ENCODE data around the gene MSH5. TPM values are rescaled to one million over a fixed set of nuclear protein-coding genes. Genes with fewer than 3 reads are reported as not detected.

MSH5 gene
- total RNA-seq, 1 experiment from 2014 or later: 58.4 TPM

DNA sequence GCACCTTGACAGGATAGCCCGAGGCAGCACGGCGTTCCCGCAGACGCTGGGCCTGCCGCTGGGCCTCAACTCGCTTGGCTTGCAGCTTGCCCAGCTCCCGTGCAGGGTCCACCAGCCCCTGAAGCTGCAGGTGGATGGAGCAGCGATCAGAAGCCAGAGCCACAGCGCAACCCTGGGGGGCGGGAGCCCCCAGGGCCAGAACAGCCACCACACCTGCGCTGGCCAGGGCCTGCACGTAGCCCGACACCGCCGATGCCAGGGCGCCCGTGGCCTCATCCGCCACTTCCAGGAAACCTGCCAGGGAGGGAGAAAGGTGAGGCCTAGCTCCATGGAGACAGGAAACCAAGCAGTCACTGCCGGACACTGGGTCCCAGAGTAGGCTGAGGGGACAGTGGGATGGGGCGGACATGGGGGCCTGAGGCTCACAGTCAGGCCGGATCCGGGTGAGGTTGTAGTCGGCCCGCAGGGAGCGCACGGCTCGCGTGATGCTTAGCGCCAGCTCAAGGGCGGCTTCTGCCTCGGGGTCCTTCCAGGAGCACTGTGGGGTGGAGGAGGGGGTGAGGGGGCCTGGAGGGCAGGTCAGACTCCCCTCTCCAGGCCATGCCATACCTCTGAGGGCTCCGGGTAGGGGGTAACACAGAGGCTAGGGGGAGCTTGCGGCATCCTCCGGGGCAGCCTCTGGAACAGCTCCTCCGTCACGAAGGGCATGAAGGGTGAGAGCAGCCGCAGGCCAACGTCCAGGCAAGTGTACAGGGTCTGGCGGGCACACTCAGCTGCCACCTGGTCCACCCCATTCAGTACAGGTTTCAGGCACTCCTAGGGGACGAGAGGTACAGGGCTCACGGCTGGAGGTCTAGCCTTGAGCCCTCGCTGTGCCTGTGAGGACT is 39.4 kb downstream of the MSH5 start:
- DNase-seq: no peak
- Histone ChIP-seq H3K4me3 (ENCODE audit: low read length) (no peak overlapping the region), H3K36me3 (ENCODE audit: insufficient read depth, low read length) (peaks cover 13% of the 10 kb centered on the region; the same call in 1 of the 2 replicates), H4K20me1 (ENCODE audit: insufficient read depth, low read depth, low read length) (no peaks in the 10 kb centered on the region), H3K4me2 (ENCODE audit: low read depth, low read length, poor library complexity, severe bottlenecking) (no peak overlapping the region), H3K27me3 (ENCODE audit: low read length) (no peaks in the 10 kb centered on the region), H3K79me2 (ENCODE audit: low read length) (no peaks in the 10 kb centered on the region), H3K9me3 (ENCODE audit: low read length) (no peaks in the 10 kb centered on the region), H3K4me1 (ENCODE audit: low read length) (peaks cover 14% of the 10 kb centered on the region), H3K27ac (ENCODE audit: low read length) (no peak overlapping the region), H3K9me2 (replicated peaks; ENCODE audit: insufficient read depth, low read length) (no peaks in the 10 kb centered on the region), H2AFZ (ENCODE audit: low read length) (no peak overlapping the region), H3K9ac (ENCODE audit: low read length) (no peak overlapping the region)

DNA sequence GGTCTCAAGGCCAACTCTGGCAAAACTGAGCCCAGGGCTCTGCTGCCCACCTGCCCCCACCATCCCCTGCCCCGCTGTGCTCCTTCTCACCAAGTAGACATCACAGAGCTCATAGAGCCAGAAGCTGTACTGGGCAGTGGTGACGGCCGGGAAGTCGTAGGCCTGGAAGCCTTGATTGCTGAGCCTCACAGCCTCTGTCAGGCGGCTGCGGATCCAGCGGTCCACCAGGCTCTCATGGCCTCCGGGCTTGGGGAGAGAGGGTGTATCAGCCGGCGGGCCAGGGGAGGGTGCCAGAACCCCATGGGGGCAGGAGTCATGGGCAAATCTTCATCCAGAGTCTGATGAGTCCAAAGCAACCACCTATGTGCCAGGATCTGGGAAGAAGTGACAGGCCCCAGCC is 40.1 kb downstream of the MSH5 start:
- Histone ChIP-seq H3K9ac (ENCODE audit: low read length) (no peak overlapping the region), H3K79me2 (ENCODE audit: low read length) (no peaks in the 10 kb centered on the region), H3K4me2 (ENCODE audit: low read depth, low read length, poor library complexity, severe bottlenecking) (no peak overlapping the region), H3K4me3 (ENCODE audit: low read length) (no peak overlapping the region), H3K27ac (ENCODE audit: low read length) (no peak overlapping the region), H2AFZ (ENCODE audit: low read length) (no peak overlapping the region), H4K20me1 (ENCODE audit: insufficient read depth, low read depth, low read length) (no peaks in the 10 kb centered on the region), H3K4me1 (ENCODE audit: low read length) (peaks cover 14% of the 10 kb centered on the region), H3K27me3 (ENCODE audit: low read length) (no peaks in the 10 kb centered on the region), H3K9me3 (ENCODE audit: low read length) (no peaks in the 10 kb centered on the region), H3K36me3 (ENCODE audit: insufficient read depth, low read length) (peaks cover 18% of the 10 kb centered on the region; the same call in 1 of the 2 replicates), H3K9me2 (replicated peaks; ENCODE audit: insufficient read depth, low read length) (no peaks in the 10 kb centered on the region)
- DNase-seq: no peak

DNA sequence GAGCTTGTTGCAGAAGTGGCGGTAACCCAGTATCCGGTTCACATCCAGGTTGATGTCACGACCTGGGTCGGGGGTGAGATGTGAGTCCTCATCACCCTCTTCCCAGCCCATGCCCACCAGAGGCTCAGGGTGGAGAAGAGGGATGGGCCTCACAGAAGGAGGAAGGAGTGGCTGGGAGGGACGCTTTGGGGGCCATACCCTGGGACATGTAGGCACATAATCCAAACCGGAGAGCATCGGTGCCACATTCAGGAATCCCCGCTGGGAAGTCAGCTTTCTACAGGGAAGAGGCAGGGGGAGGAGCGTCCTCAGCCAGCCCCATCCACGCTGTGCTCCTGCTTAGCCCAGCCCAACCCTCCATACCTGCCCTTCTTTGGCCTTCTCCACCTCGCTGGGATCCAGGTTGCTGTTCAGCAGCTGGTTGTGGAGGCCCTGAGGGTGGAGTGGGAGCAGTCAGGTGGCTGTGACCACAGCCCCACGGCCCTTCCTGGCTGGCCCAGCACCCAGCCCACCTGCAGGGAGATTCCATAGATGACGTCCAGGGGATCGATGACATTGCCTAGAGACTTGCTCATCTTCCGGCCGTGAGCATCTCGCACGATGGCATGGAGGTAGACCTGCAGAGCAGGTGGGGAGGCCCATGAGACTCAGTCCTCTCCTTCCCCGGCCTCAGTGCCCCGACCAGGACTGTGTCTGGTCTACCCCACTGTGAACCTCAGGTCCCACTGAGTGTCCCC is 40.9 kb downstream of the MSH5 start:
- H3K9ac ChIP-seq (ENCODE audit: low read length): no peak overlapping the region

DNA sequence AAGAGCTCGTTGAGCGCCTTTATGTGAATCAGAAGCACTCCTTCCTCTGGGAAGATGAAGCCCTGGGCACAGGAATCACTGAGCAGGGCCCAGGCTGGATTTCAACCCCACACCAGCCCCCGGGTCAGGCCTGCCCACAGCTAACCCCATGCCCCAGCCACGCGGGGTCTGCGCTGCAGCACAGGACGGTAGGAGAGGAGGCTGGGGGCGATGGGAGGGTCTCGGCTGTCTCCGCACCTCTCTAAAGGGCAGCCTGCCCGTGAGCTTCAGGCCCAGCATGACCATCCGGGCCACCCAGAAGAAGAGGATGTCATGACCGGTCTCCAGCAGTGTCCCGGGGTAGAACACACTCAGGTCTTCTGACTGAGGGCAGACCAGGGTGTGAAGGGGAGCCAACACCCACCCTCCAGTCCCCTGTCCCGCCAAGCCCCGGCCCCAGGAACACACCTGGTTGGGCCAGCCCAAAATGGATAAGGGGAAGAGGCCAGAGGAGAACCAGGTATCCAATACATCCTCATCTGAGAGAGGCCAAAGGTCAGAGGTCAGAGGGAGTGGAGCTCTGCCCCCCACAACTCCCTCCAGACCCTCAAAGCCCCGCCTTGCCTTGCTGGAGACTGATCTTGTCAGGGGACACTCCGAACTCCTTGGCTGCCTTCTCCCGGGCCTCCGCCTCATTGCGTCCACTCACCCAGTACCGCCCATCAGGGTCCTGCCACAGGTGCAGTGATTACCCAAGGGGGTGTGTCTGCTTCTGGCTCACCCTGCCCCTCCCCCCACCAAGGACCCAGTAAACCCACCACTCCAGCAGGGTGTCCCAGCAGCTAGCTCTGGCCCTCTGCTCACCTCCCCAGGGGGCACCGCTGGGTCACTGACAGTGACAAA is 41.7 kb downstream of the MSH5 start:
- Histone ChIP-seq H3K9me3 (ENCODE audit: low read length) (no peaks in the 10 kb centered on the region), H3K4me2 (ENCODE audit: low read depth, low read length, poor library complexity, severe bottlenecking) (no peak overlapping the region), H3K27me3 (ENCODE audit: low read length) (no peaks in the 10 kb centered on the region), H3K27ac (ENCODE audit: low read length) (no peak overlapping the region), H2AFZ (ENCODE audit: low read length) (no peak overlapping the region), H3K36me3 (ENCODE audit: insufficient read depth, low read length) (peaks cover 18% of the 10 kb centered on the region; the same call in 1 of the 2 replicates), H3K4me3 (ENCODE audit: low read length) (no peak overlapping the region), H3K9ac (ENCODE audit: low read length) (no peak overlapping the region), H3K79me2 (ENCODE audit: low read length) (no peaks in the 10 kb centered on the region), H4K20me1 (ENCODE audit: insufficient read depth, low read depth, low read length) (no peaks in the 10 kb centered on the region), H3K9me2 (replicated peaks; ENCODE audit: insufficient read depth, low read length) (no peaks in the 10 kb centered on the region), H3K4me1 (ENCODE audit: low read length) (peaks cover 14% of the 10 kb centered on the region)
- no peak for DNase-seq

More for the DNA sequence above, 40.9 kb downstream of the MSH5 start:
- H3K36me3 ChIP-seq (ENCODE audit: insufficient read depth, low read length): peaks cover 18% of the 10 kb centered on the region; the same call in 1 of the 2 replicates
- no peaks in the 10 kb centered on the region for H3K27me3 ChIP-seq (ENCODE audit: low read length)
- H3K9me2 ChIP-seq (replicated peaks; ENCODE audit: insufficient read depth, low read length): no peaks in the 10 kb centered on the region
- no peaks in the 10 kb centered on the region for H3K9me3 ChIP-seq (ENCODE audit: low read length)
- no peak overlapping the region for H3K4me3 ChIP-seq (ENCODE audit: low read length)
- no peak overlapping the region for H3K27ac ChIP-seq (ENCODE audit: low read length)
- H3K4me2 ChIP-seq (ENCODE audit: low read depth, low read length, poor library complexity, severe bottlenecking): no peak overlapping the region
- H2AFZ ChIP-seq (ENCODE audit: low read length): no peak overlapping the region
- no peaks in the 10 kb centered on the region for H4K20me1 ChIP-seq (ENCODE audit: insufficient read depth, low read depth, low read length)
- no peak for DNase-seq
- H3K4me1 ChIP-seq (ENCODE audit: low read length): peaks cover 14% of the 10 kb centered on the region
- no peaks in the 10 kb centered on the region for H3K79me2 ChIP-seq (ENCODE audit: low read length)

DNA sequence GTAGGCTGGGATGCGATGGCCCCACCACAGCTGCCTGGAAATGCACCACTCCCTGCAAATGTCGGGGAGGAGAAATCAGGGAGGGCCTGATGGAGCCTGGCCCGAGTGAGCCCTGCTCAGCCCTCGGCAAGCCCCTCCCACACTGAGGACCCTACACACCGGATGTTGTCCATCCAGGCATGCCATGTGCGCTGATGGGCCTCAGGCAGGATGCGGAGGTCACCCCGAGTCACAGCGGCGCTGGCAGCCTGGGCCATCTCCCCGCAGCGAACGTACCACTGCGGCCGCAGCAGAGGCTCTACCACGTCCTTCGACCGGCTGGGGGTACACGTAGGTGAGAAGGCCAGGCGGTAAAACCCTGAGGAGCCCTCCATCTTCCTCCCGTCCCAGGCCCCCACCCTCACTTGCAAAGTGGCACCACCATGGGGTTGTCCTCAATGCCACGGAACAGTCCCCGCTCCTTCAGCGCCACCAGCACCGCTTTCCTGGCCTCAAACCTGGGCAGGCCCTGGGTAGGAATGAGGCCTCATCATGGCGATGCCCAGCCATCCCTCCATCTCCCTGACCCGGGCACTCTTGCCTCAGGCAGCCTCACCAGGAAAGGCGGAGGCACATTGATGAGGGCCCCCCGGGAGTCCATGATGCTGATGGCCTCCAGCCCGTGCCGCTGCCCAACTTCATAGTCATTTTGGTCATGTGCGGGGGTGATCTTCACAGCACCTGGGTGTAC is 42.5 kb downstream of the MSH5 start:
- no peaks in the 10 kb centered on the region for H3K79me2 ChIP-seq (ENCODE audit: low read length)
- no peak overlapping the region for H2AFZ ChIP-seq (ENCODE audit: low read length)
- no peak for DNase-seq
- H3K4me3 ChIP-seq (ENCODE audit: low read length): no peak overlapping the region
- no peaks in the 10 kb centered on the region for H3K9me2 ChIP-seq (replicated peaks; ENCODE audit: insufficient read depth, low read length)
- H3K27me3 ChIP-seq (ENCODE audit: low read length): no peaks in the 10 kb centered on the region
- no peaks in the 10 kb centered on the region for H3K9me3 ChIP-seq (ENCODE audit: low read length)
- H3K4me1 ChIP-seq (ENCODE audit: low read length): peaks cover 8% of the 10 kb centered on the region
- no peak overlapping the region for H3K4me2 ChIP-seq (ENCODE audit: low read depth, low read length, poor library complexity, severe bottlenecking)
- H3K27ac ChIP-seq (ENCODE audit: low read length): no peak overlapping the region
- no peak overlapping the region for H3K9ac ChIP-seq (ENCODE audit: low read length)
- H4K20me1 ChIP-seq (ENCODE audit: insufficient read depth, low read depth, low read length): no peaks in the 10 kb centered on the region
- H3K36me3 ChIP-seq (ENCODE audit: insufficient read depth, low read length): peaks cover 18% of the 10 kb centered on the region

DNA sequence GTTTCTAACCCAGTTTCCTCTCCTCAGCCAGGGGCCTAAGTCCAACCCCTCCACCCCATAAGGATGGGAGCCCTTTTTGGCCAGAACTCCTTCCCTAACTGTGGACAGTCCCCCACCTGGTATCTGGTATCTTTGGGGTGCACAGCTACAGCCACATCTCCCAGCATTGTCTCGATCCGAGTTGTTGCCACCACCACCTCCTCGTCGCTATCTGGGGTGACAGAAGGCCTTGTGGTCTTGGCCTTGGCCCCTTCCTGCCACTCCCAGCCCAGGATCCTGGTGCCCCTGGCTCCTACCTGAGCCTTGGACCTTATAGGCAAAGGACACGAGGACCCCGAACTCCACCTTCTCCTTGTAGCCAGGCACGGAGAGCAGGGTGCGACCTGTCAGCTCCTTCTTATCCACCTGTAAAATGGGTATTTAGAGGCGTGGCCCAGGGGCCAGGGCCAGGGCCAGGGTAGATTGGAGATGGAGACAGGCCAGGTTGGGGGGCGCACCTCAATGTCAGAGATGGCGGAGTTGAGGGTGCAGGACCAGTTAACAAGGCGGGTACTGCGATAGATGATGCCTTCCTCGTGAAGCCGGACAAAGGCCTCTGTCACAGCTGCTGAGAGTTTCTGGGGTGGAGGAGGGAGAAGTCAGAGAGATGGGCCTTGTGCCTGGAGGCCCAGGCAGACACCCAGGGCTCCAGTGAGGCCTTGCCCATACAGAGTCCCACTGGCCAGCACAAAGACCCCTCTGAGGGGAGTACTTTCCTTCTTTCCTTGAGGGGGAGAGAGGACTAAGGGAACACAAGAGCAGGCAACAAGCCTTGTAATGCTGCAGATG is 44.5 kb downstream of the MSH5 start:
- H3K9me3 ChIP-seq (ENCODE audit: low read length): no peaks in the 10 kb centered on the region
- H3K79me2 ChIP-seq (ENCODE audit: low read length): 0 out of 2 replicates have a peak, but pooled peaks cover 4% of the 10 kb centered on the region
- no peak overlapping the region for H2AFZ ChIP-seq (ENCODE audit: low read length)
- no peak overlapping the region for H3K4me2 ChIP-seq (ENCODE audit: low read depth, low read length, poor library complexity, severe bottlenecking)
- H3K9ac ChIP-seq (ENCODE audit: low read length): no peak overlapping the region
- peaks cover 5% of the 10 kb centered on the region for H3K4me1 ChIP-seq (ENCODE audit: low read length)
- H3K9me2 ChIP-seq (replicated peaks; ENCODE audit: insufficient read depth, low read length): no peaks in the 10 kb centered on the region
- H3K4me3 ChIP-seq (ENCODE audit: low read length): no peak overlapping the region
- no peak overlapping the region for H3K27ac ChIP-seq (ENCODE audit: low read length)
- no peak for DNase-seq
- H4K20me1 ChIP-seq (ENCODE audit: insufficient read depth, low read depth, low read length): no peaks in the 10 kb centered on the region
- H3K27me3 ChIP-seq (ENCODE audit: low read length): no peaks in the 10 kb centered on the region
- peaks cover 23% of the 10 kb centered on the region for H3K36me3 ChIP-seq (ENCODE audit: insufficient read depth, low read length)

DNA sequence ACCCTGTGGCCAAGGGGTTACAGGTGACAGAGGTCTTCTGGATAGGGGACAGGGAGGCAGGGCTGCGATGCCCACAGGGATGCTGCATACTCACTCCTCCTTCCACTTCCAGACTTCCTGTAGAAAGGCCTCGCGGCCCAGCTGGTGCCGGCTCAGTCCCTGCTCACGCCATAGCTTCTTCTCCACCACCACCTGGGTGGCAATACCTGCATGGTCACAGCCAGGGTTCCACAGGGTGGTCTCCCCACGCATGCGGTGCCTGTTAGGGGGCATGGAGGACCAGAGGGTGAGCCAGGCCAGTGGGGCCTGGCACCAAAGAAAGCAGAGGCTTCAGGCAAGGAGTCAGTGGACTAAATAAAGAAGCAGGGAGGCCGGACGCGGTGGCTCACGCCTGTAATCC is 45.7 kb downstream of the MSH5 start:
- H3K9me2 ChIP-seq (replicated peaks; ENCODE audit: insufficient read depth, low read length): no peaks in the 10 kb centered on the region
- H2AFZ ChIP-seq (ENCODE audit: low read length): no peak overlapping the region
- no peaks in the 10 kb centered on the region for H4K20me1 ChIP-seq (ENCODE audit: insufficient read depth, low read depth, low read length)
- 0 out of 2 replicates have a peak, but pooled peaks cover 5% of the 10 kb centered on the region for H3K79me2 ChIP-seq (ENCODE audit: low read length)
- no peak for DNase-seq
- no peaks in the 10 kb centered on the region for H3K9me3 ChIP-seq (ENCODE audit: low read length)
- H3K4me1 ChIP-seq (ENCODE audit: low read length): peaks cover 15% of the 10 kb centered on the region
- no peaks in the 10 kb centered on the region for H3K27me3 ChIP-seq (ENCODE audit: low read length)
- peaks cover 28% of the 10 kb centered on the region for H3K36me3 ChIP-seq (ENCODE audit: insufficient read depth, low read length)
- H3K4me2 ChIP-seq (ENCODE audit: low read depth, low read length, poor library complexity, severe bottlenecking): no peak overlapping the region
- H3K9ac ChIP-seq (ENCODE audit: low read length): no peak overlapping the region
- H3K4me3 ChIP-seq (ENCODE audit: low read length): no peak overlapping the region
- H3K27ac ChIP-seq (ENCODE audit: low read length): no peak overlapping the region
